Measurements from ENCODE around the gene SMARCA4. TPM values are rescaled to one million over a fixed set of nuclear protein-coding genes. Genes with fewer than 3 reads are reported as not detected.
"Not testable (repeated sequence)": the region's sequence is repeated elsewhere in the genome, so short reads cannot be mapped to it uniquely, and the experiment has no call there.

SMARCA4 gene
- total and polyA plus RNA-seq, 2 experiments from 2014 or later = 80.7 to 93.4 TPM

GRCh38 chr19:11092181-11092538 is 131.3 kb downstream of the SMARCA4 start:
- Histone ChIP-seq H3K36me3 (replicated peaks; ENCODE audit: insufficient read depth, low read depth) (no peaks in the 10 kb centered on the region), H3K4me1 (ENCODE audit: insufficient read depth) (peaks cover 27% of the 10 kb centered on the region), H3K9me3 (ENCODE audit: low read depth) (no peaks in the 10 kb centered on the region), H4K20me1 (ENCODE audit: insufficient read depth, poor library complexity, severe bottlenecking) (peaks cover 62% of the 10 kb centered on the region), H3K79me2 (peaks cover 74% of the 10 kb centered on the region), H3K9me2 (replicated peaks; ENCODE audit: insufficient read depth) (no peaks in the 10 kb centered on the region), H3K27ac (peak overlapping the region; percentile 98), H3K4me3 (peak overlapping the region; percentile 77), H3K27me3 (no peaks in the 10 kb centered on the region), H3K4me2 (peak overlapping the region; percentile 86), H2AFZ (no peak overlapping the region)
- DNase-seq (ENCODE audit: low spot score) = no peak
- TF ChIP-seq EZH2phosphoT487 (IDR thresholded peaks at IDR 0.05; ENCODE audit: low read depth, severe bottlenecking, unreplicated experiment) (no peak), EZH2 (IDR thresholded peaks at IDR 0.05; ENCODE audit: borderline replicate concordance) (no peak), CTCF (IDR thresholded peaks at IDR 0.05; ENCODE audit: poor library complexity) (no peak)
- WGBS (ENCODE audit: low lambda C conversion rate, missing lambda C conversion rate) = 55% methylated on average over 6 of the region's 6 CpGs

- peak overlapping the region; percentile 98 for H3K27ac ChIP-seq
- H3K79me2 ChIP-seq = peaks cover 85% of the 10 kb centered on the region
- no peak for TF ChIP-seq EZH2 (IDR thresholded peaks at IDR 0.05; ENCODE audit: borderline replicate concordance)
- WGBS (ENCODE audit: low lambda C conversion rate, missing lambda C conversion rate) = 92% methylated on average over 15 of the region's 15 CpGs
- no peaks in the 10 kb centered on the region for H3K27me3 ChIP-seq
- no peak overlapping the region for H3K4me3 ChIP-seq
- no peak overlapping the region for H2AFZ ChIP-seq
- peaks cover 78% of the 10 kb centered on the region for H4K20me1 ChIP-seq (ENCODE audit: insufficient read depth, poor library complexity, severe bottlenecking)
- H3K4me2 ChIP-seq = peak overlapping the region; percentile 86
- H3K36me3 ChIP-seq (replicated peaks; ENCODE audit: insufficient read depth, low read depth) = no peaks in the 10 kb centered on the region
- no peaks in the 10 kb centered on the region for H3K9me3 ChIP-seq (ENCODE audit: low read depth)
- DNase-seq (ENCODE audit: low spot score) = no peak
- no peaks in the 10 kb centered on the region for H3K9me2 ChIP-seq (replicated peaks; ENCODE audit: insufficient read depth)
- H3K4me1 ChIP-seq (ENCODE audit: insufficient read depth) = peaks cover 20% of the 10 kb centered on the region
Measured at GRCh38 chr19:11093689-11094238, 132.9 kb downstream of the SMARCA4 start.

- no peaks in the 10 kb centered on the region for H3K9me2 ChIP-seq (replicated peaks; ENCODE audit: insufficient read depth)
- H3K4me1 ChIP-seq (ENCODE audit: insufficient read depth) = peaks cover 20% of the 10 kb centered on the region
- peaks cover 86% of the 10 kb centered on the region for H4K20me1 ChIP-seq (ENCODE audit: insufficient read depth, poor library complexity, severe bottlenecking)
- no peaks in the 10 kb centered on the region for H3K27me3 ChIP-seq
- no peaks in the 10 kb centered on the region for H3K9me3 ChIP-seq (ENCODE audit: low read depth)
- no peaks in the 10 kb centered on the region for H3K36me3 ChIP-seq (replicated peaks; ENCODE audit: insufficient read depth, low read depth)
- peaks cover 92% of the 10 kb centered on the region for H3K79me2 ChIP-seq
- peak overlapping the region; percentile 86 for H3K4me2 ChIP-seq
- no peak overlapping the region for H3K4me3 ChIP-seq
- H2AFZ ChIP-seq = no peak overlapping the region
- H3K27ac ChIP-seq = peak overlapping the region; percentile 98
- no peak for DNase-seq (ENCODE audit: low spot score)
- TF ChIP-seq EZH2 (IDR thresholded peaks at IDR 0.05; ENCODE audit: borderline replicate concordance) = no peak
- no peak for TF ChIP-seq EZH2phosphoT487 (IDR thresholded peaks at IDR 0.05; ENCODE audit: low read depth, severe bottlenecking, unreplicated experiment)
- TF ChIP-seq CTCF (IDR thresholded peaks at IDR 0.05; ENCODE audit: poor library complexity) = no peak
- WGBS (ENCODE audit: low lambda C conversion rate, missing lambda C conversion rate) = 85% methylated on average over 4 of the region's 4 CpGs
Measured at GRCh38 chr19:11094520-11094894, 133.7 kb downstream of the SMARCA4 start.

DNA sequence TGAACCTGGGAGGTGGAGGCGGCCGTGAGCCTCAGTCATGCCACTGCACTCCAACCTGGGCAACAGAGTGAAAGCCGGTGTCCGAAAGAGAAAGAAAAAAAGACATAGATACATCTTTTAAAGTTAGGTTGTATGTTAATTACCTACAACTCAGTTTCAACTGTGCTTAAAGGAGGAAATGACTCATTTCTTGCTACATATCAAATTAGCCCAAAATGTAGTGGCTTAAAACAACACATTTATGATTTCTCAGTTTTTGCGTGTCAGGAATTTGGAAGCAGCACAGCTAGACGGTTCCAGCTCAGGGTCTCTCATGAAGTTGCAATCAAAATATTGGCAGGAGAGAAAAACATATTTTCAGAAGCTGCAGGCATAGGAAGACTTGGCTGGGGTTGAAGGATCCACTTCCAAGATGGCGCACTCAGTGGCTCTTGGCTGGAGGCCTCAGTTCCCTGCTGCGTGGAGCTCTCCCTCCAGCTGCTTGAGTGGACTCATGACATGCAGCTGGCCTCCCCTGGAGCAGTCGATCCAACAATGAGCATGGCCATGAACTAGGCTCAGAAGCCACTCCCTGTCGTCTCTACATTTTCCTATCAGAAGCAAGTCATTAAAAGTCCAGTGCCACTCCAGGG is 135.5 kb downstream of the SMARCA4 start:
- DNase-seq (ENCODE audit: low spot score) = no peak
- Histone ChIP-seq H3K27ac (peak overlapping the region; percentile 87), H3K9me3 (ENCODE audit: low read depth) (no peaks in the 10 kb centered on the region), H3K79me2 (peaks cover 95% of the 10 kb centered on the region), H3K4me1 (ENCODE audit: insufficient read depth) (peaks cover 20% of the 10 kb centered on the region), H3K36me3 (replicated peaks; ENCODE audit: insufficient read depth, low read depth) (no peaks in the 10 kb centered on the region), H4K20me1 (ENCODE audit: insufficient read depth, poor library complexity, severe bottlenecking) (peaks cover 93% of the 10 kb centered on the region), H2AFZ (no peak overlapping the region), H3K27me3 (no peaks in the 10 kb centered on the region), H3K4me3 (no peak overlapping the region), H3K4me2 (no peak overlapping the region), H3K9me2 (replicated peaks; ENCODE audit: insufficient read depth) (no peaks in the 10 kb centered on the region)
- 96% methylated on average over 10 of the region's 10 CpGs for WGBS (ENCODE audit: low lambda C conversion rate, missing lambda C conversion rate)
- TF ChIP-seq CTCF (IDR thresholded peaks at IDR 0.05; ENCODE audit: poor library complexity) (no peak), EZH2 (IDR thresholded peaks at IDR 0.05; ENCODE audit: borderline replicate concordance) (no peak), EZH2phosphoT487 (IDR thresholded peaks at IDR 0.05; ENCODE audit: low read depth, severe bottlenecking, unreplicated experiment) (no peak)

DNA sequence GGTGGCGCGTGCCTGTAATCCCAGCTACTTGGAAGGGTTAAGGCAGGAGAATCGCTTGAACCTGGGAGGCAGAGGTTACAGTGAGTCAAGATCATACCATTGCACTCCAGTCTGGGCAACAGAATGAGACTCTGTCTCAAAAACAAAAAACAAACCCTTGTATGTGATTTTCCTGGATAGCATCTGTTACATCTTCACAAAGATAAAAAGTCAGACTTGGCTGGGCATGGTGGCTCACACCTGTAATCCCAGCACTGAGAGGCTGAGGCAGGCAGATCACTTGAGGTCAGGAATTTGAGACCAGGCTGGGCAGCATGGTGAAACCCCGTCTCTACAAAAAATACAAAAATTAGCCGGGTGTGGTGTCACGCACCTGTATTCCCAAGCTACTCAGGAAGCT is 136.5 kb downstream of the SMARCA4 start:
- not testable (repeated sequence) for DNase-seq (ENCODE audit: low spot score); H3K4me2 ChIP-seq; H3K9me3 ChIP-seq (ENCODE audit: low read depth); H2AFZ ChIP-seq; H3K36me3 ChIP-seq (replicated peaks; ENCODE audit: insufficient read depth, low read depth); H3K27ac ChIP-seq; H3K27me3 ChIP-seq; H3K4me3 ChIP-seq; H3K9me2 ChIP-seq (replicated peaks; ENCODE audit: insufficient read depth)
- Histone ChIP-seq H3K4me1 (ENCODE audit: insufficient read depth) (peaks cover 18% of the 10 kb centered on the region), H3K79me2 (peaks cover 93% of the 10 kb centered on the region), H4K20me1 (ENCODE audit: insufficient read depth, poor library complexity, severe bottlenecking) (peaks cover 91% of the 10 kb centered on the region)
- WGBS (ENCODE audit: low lambda C conversion rate, missing lambda C conversion rate) = 97% methylated on average over 6 of the region's 6 CpGs

Data from hepatocyte (in vitro differentiated cells).